Measurements from ENCODE around the gene TMEM164. TPM values are rescaled to one million over a fixed set of nuclear protein-coding genes. Genes with fewer than 3 reads are reported as not detected.

TMEM164 gene
- total and polyA plus RNA-seq, 12 donors, result 8.7 to 32.2 (median 24.8) TPM

DNA sequence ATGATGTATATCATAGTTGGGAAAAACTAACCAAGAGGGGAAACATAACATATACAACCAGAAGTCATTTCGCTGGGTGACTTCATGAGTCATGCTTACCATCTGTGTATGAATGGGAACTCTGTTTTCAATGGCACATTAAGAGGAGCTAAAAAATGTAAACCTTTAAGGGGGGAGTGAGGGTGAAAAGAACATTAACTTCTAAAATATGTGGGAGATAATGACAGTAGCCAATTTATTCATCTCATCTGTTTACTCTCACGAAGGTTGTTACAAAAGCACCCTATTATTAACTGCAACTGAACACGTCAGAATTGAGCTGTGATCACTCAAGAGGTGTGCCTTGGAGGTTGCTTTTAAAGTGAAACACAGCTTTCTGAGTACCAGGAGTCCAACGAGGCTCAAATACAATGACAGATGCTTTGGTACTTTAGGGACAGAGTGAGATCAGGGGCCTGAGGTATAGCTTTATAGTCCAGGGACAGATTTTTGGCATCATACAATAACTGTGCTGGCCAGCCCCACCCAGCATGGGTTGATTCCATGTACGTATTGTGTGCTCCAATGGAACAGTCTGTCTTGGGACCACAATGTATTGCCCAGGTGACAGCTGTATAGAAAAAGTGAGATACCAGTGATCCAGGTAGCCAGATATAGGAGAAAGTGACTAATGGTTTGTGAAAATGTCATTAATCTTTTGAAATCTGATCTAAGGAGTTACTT, 207.7 kb downstream of the TMEM164 start:
- Histone ChIP-seq H3K27me3 (no peaks in the 10 kb centered on the region), H3K27ac (no peak overlapping the region), H3K4me1 (replicated peaks in 1 of 2) (no peaks in the 10 kb centered on the region), H3K36me3 (replicated peaks in 1 of 2) (no peaks in the 10 kb centered on the region), H3K4me3 (no peak overlapping the region), H3K9me3 (replicated peaks in 1 of 3) (no peaks in the 10 kb centered on the region)
- TF ChIP-seq CTCF (IDR thresholded peaks at IDR 0.05) (no peak), POLR2A (IDR thresholded peaks at IDR 0.05) (no peak)
- intact Hi-C loops (cut with DNase I), result no loop called here
- 51 to 78% (median 69%) methylated on average over 5 of the region's 5 CpGs for whole genome bisulfite sequencing, 4 donors
- DNase-seq, result no peak

DNA sequence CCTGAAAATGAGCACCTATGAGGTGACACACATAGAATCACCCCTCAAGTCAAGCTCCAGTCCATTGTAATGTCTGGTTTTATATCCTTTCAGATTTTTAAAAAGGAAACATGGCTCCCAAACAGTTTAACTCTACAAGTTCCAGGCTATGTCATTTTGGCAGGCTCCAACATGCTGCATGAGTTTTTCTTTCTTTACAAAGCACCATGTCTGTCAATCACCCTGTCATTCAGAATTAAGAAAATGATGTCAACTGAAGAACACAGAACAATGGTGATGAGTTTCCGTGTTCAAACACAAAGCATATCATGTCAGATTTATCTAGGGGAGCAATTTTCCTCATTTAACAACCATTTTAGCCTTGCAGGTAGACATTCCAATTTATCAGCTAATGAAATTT, 208.4 kb downstream of the TMEM164 start:
- Histone ChIP-seq H3K27me3 (no peaks in the 10 kb centered on the region), H3K4me3 (no peak overlapping the region), H3K9me3 (replicated peaks in 1 of 3) (no peaks in the 10 kb centered on the region), H3K36me3 (replicated peaks in 1 of 2) (no peaks in the 10 kb centered on the region), H3K4me1 (replicated peaks in 1 of 2) (no peaks in the 10 kb centered on the region), H3K27ac (no peak overlapping the region)
- DNase-seq, result no peak
- no peak for TF ChIP-seq CTCF (IDR thresholded peaks at IDR 0.05)
- intact Hi-C loops (cut with DNase I), result no loop called here
- WGBS, 4 donors, result 63 to 100% (median 77%) methylated on average over 1 of the region's 1 CpG

DNA sequence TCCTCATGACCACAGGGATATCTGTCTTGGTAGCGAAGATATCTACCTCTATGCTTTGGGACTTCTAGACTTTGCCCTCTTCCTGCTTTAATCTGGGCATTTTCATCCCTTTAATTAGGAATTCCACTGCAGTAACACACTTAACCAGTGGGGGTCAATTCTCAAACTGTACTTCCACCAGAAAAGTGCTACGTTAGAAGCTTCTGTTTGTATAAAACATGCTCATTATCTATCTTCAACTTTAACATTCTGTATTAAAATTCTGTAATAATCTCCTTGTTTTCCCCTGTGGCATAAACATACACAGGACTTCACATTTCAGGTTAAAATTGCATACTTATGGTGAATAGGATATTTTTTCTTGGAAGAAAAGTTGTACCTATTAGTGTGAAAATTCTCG, 209.4 kb downstream of the TMEM164 start:
- Histone ChIP-seq H3K36me3 (replicated peaks in 1 of 2) (no peaks in the 10 kb centered on the region), H3K27ac (no peak overlapping the region), H3K4me3 (no peak overlapping the region), H3K4me1 (replicated peaks in 1 of 2) (no peaks in the 10 kb centered on the region), H3K9me3 (replicated peaks in 1 of 3) (no peaks in the 10 kb centered on the region), H3K27me3 (no peaks in the 10 kb centered on the region)
- no peak for TF ChIP-seq POLR2A (IDR thresholded peaks at IDR 0.05)
- TF ChIP-seq CTCF (IDR thresholded peaks at IDR 0.05), result peak in 1 of 6 experiments; percentile 13
- 70 to 91% (median 84%) methylated on average over 3 of the region's 3 CpGs for WGBS, 4 donors
- intact Hi-C loops (cut with DNase I), result no loop called here
- no peak for DNase-seq

GRCh38 chrX:110213183-110213582, 210.3 kb downstream of the TMEM164 start:
- Histone ChIP-seq H3K4me1 (replicated peaks in 1 of 2) (no peaks in the 10 kb centered on the region), H3K9me3 (replicated peaks in 1 of 3) (no peaks in the 10 kb centered on the region), H3K27me3 (no peaks in the 10 kb centered on the region), H3K36me3 (replicated peaks in 1 of 2) (no peaks in the 10 kb centered on the region), H3K27ac (no peak overlapping the region), H3K4me3 (no peak overlapping the region)
- no peak for DNase-seq
- TF ChIP-seq CTCF (IDR thresholded peaks at IDR 0.05), result no peak
- no peak for TF ChIP-seq POLR2A (IDR thresholded peaks at IDR 0.05)
- intact Hi-C loops (cut with DNase I), result no loop called here
- 84 to 100% (median 97%) methylated on average over 1 of the region's 1 CpG for WGBS, 4 donors

Measured in adrenal gland (tissue), 12 donors.